ENCODE data around the gene MALRD1. TPM values are rescaled to one million over a fixed set of nuclear protein-coding genes. Genes with fewer than 3 reads are reported as not detected.

Gene MALRD1
- total RNA-seq, 1 donor from 2014 or later: 0.40 TPM

GRCh38 chr10:19097151-19097550 is 48.5 kb downstream of the MALRD1 start:
- DNase-seq (ENCODE audit: low spot score): no peak
- intact Hi-C loops (cut with DNase I): no loop called here

GRCh38 chr10:19098803-19099202 is 50.2 kb downstream of the MALRD1 start:
- no peak for DNase-seq (ENCODE audit: low spot score)
- intact Hi-C loops (cut with DNase I): no loop called here

- no peak for DNase-seq (ENCODE audit: low spot score)
- intact Hi-C loops (cut with DNase I): no loop called here
These were observed 58.8 kb downstream of the MALRD1 start for GRCh38 chr10:19107406-19107805.

- no peak for DNase-seq (ENCODE audit: low spot score)
- intact Hi-C loops (cut with DNase I): no loop called here
These were observed 63.1 kb downstream of the MALRD1 start for GRCh38 chr10:19111501-19112267.

- DNase-seq (ENCODE audit: low spot score): no peak
- intact Hi-C loops (cut with DNase I): no loop called here
These were observed 68.8 kb downstream of the MALRD1 start for GRCh38 chr10:19117438-19117837.

- intact Hi-C loops (cut with DNase I): no loop called here
These were observed 70.6 kb downstream of the MALRD1 start for GRCh38 chr10:19119191-19119590.

GRCh38 chr10:19120381-19120908 is 71.8 kb downstream of the MALRD1 start:
- no peak for DNase-seq (ENCODE audit: low spot score)

More at GRCh38 chr10:19119191-19119590, 70.6 kb downstream of the MALRD1 start:
- DNase-seq (ENCODE audit: low spot score): no peak

GRCh38 chr10:19133992-19134391 is 85.4 kb downstream of the MALRD1 start:
- intact Hi-C loops (cut with DNase I): no loop called here
- no peak for DNase-seq (ENCODE audit: low spot score)

More at GRCh38 chr10:19120381-19120908, 71.8 kb downstream of the MALRD1 start:
- intact Hi-C loops (cut with DNase I): no loop called here

- no peak for DNase-seq (ENCODE audit: low spot score)
- intact Hi-C loops (cut with DNase I): no loop called here
These were observed 94.4 kb downstream of the MALRD1 start for GRCh38 chr10:19142967-19143366.

GRCh38 chr10:19144206-19144605 is 95.6 kb downstream of the MALRD1 start:
- no peak for DNase-seq (ENCODE audit: low spot score)
- intact Hi-C loops (cut with DNase I): no loop called here

GRCh38 chr10:19154375-19154774 is 105.8 kb downstream of the MALRD1 start:
- intact Hi-C loops (cut with DNase I): no loop called here
- no peak for DNase-seq (ENCODE audit: low spot score)

- no peak for DNase-seq (ENCODE audit: low spot score)
- intact Hi-C loops (cut with DNase I): no loop called here
These were observed 109.8 kb downstream of the MALRD1 start for GRCh38 chr10:19158358-19158757.

- no peak for DNase-seq (ENCODE audit: low spot score)
- intact Hi-C loops (cut with DNase I): no loop called here
These were observed 110.3 kb downstream of the MALRD1 start for GRCh38 chr10:19158870-19159269.

GRCh38 chr10:19164461-19164860 is 115.9 kb downstream of the MALRD1 start:
- intact Hi-C loops (cut with DNase I): no loop called here
- DNase-seq (ENCODE audit: low spot score): no peak

GRCh38 chr10:19168584-19168983 is 120.0 kb downstream of the MALRD1 start:
- intact Hi-C loops (cut with DNase I): no loop called here
- DNase-seq (ENCODE audit: low spot score): no peak

GRCh38 chr10:19169041-19169440 is 120.4 kb downstream of the MALRD1 start:
- DNase-seq (ENCODE audit: low spot score): no peak
- intact Hi-C loops (cut with DNase I): no loop called here

GRCh38 chr10:19169684-19170083 is 121.1 kb downstream of the MALRD1 start:
- intact Hi-C loops (cut with DNase I): no loop called here
- no peak for DNase-seq (ENCODE audit: low spot score)

- no peak for DNase-seq (ENCODE audit: low spot score)
- intact Hi-C loops (cut with DNase I): no loop called here
These were observed 130.1 kb downstream of the MALRD1 start for GRCh38 chr10:19178675-19179074.

GRCh38 chr10:19184891-19185290 is 136.3 kb downstream of the MALRD1 start:
- intact Hi-C loops (cut with DNase I): no loop called here
- DNase-seq (ENCODE audit: low spot score): no peak

- DNase-seq (ENCODE audit: low spot score): no peak
- intact Hi-C loops (cut with DNase I): no loop called here
These were observed 146.3 kb downstream of the MALRD1 start for GRCh38 chr10:19194866-19195265.

- intact Hi-C loops (cut with DNase I): no loop called here
- no peak for DNase-seq (ENCODE audit: low spot score)
These were observed 147.1 kb downstream of the MALRD1 start for GRCh38 chr10:19195698-19196097.
